ENCODE measurements around the gene ABCB6. TPM values are rescaled to one million over a fixed set of nuclear protein-coding genes. Genes with fewer than 3 reads are reported as not detected.

The ABCB6 gene
- total and polyA plus RNA-seq, 2 of the 8 experiments (the other 6 are each of a cell fraction or from before 2014, with no cell fraction given): 44.9 to 50.6 TPM

DNA sequence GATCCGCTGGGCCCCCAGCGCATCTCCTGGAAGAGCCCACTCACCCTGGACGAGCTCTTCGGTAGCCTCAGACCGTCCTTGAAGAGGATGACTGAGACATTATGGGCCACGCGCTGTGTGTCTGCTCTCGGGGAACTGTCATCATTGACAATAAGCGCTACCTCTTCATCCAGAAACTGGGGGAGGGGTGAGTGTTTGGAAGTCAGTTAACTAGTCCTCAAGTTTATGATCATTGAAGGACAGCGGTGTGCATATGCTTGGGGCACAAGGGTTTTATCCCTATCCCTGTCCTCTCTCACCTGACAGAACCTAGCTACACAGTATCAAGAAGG is 27.1 kb upstream of the ABCB6 start:
- H4K20me1 ChIP-seq (replicated peaks in 1 of 2; ENCODE audit: control insufficient read depth in 1 of 2, insufficient read depth in 2 of 2, low read length in 2 of 2): no peaks in the 10 kb centered on the region
- DNase-seq (ENCODE audit: low read depth in 1 of 2, low spot score in 2 of 2) (no peak), FAIRE-seq (no peak)
- H3K79me2 ChIP-seq (ENCODE audit: control insufficient read depth in 1 of 2, insufficient read depth in 2 of 2, low read length in 2 of 2): peaks cover 0 to 5% of the 10 kb centered on the region in 2 experiments; a peak in 1 of 4 replicates
- H2BK120ac ChIP-seq (replicated peaks; ENCODE audit: low read depth, low read length): no peak overlapping the region
- CTCF ChIA-PET (ENCODE audit: partially characterized antibody): interaction anchor here (1.1 to 3.0 kb wide), 14 partner anchors 8 to 108 kb away, joined by 3 to 24 read pairs (median 4); partner anchors contain the start of genes ANKZF1, ATG9A, DNAJB2 and NHEJ1
- no peak overlapping the region for H3K56ac ChIP-seq (replicated peaks; ENCODE audit: insufficient read length, low read depth, low read length)
- H3K79me1 ChIP-seq (ENCODE audit: low read depth, low read length): 0 out of 2 replicates have a peak, but pooled peaks cover 5% of the 10 kb centered on the region
- H3K27me3 ChIP-seq (replicated peaks in 1 of 4; ENCODE audit: control insufficient read depth in 3 of 4, extremely low read depth in 1 of 4, insufficient read depth in 3 of 4, low read length in 3 of 4): no peaks in the 10 kb centered on the region
- H3K23me2 ChIP-seq (ENCODE audit: low read depth, low read length): peaks cover 8% of the 10 kb centered on the region
- peak overlapping the region; percentile 91 to 98 for H3K4me2 ChIP-seq (ENCODE audit: insufficient read depth in 1 of 2, low read depth in 2 of 2, low read length in 2 of 2)
- no peak overlapping the region for H3K23ac ChIP-seq (ENCODE audit: insufficient read length)
- H3K9me3 ChIP-seq (ENCODE audit: insufficient read depth in 2 of 2, low read depth in 1 of 2, low read length in 1 of 2): no peaks in the 10 kb centered on the region
- H2BK15ac ChIP-seq (ENCODE audit: low read length): no peak overlapping the region
- H4K5ac ChIP-seq (ENCODE audit: insufficient read length, low read depth, low read length): peak overlapping the region; percentile 31
- no peak overlapping the region for H3K14ac ChIP-seq (ENCODE audit: insufficient read length)
- H3K27ac ChIP-seq (ENCODE audit: low read depth, low read length): peak overlapping the region; percentile 91
- peak overlapping the region; percentile 74 to 81 (median 80) for H3K4me3 ChIP-seq (ENCODE audit: extremely low read depth in 1 of 4, insufficient read depth in 2 of 4, low read depth in 3 of 4, low read length in 4 of 4)
- H2AFZ ChIP-seq (ENCODE audit: low read length): no peak overlapping the region
- no peak overlapping the region for H4K91ac ChIP-seq (replicated peaks; ENCODE audit: insufficient read length, low read length)
- peak overlapping the region; percentile 70; the same call in 1 of the 2 replicates for H2AK5ac ChIP-seq (ENCODE audit: low read depth, low read length)
- POLR2A ChIA-PET (ENCODE audit: partially characterized antibody): interaction anchor here (1.0 to 14.9 kb wide), 22 partner anchors 9 to 142 kb away, joined by 3 to 190 read pairs (median 4); partner anchors contain the start of genes ABCB6, ANKZF1, ATG9A and CNPPD1
- H3K18ac ChIP-seq (ENCODE audit: extremely low read depth, low read length): no peak overlapping the region
- no peak overlapping the region for H2BK20ac ChIP-seq (ENCODE audit: low read length)
- 54% methylated on average over 10 of the region's 10 CpGs; no CpG with 5 or more reads in 1 of the 2 experiments for WGBS, 2 experiments (ENCODE audit: extremely low coverage in 1 of 2, insufficient coverage in 1 of 2, insufficient read length in 1 of 2, insufficient replicate concordance in 2 of 2, low coverage in 1 of 2, low lambda C conversion rate in 2 of 2, missing lambda C conversion rate in 1 of 2)
- peaks cover 0 to 5% (median 3%) of the 10 kb centered on the region in 4 experiments; a peak in 3 of 7 replicates for H3K4me1 ChIP-seq (replicated peaks in 1 of 4; ENCODE audit: control insufficient read depth in 3 of 4, insufficient read depth in 4 of 4, low read length in 3 of 4)
- peak overlapping the region; percentile 100 for H4K8ac ChIP-seq (ENCODE audit: extremely low read depth, insufficient read depth, low read length)
- peaks cover 0 to 9% (median 5%) of the 10 kb centered on the region in 4 experiments; a peak in 5 of 8 replicates for H3K36me3 ChIP-seq (ENCODE audit: control insufficient read depth in 2 of 4, insufficient read depth in 4 of 4, low read length in 3 of 4)
- H2BK5ac ChIP-seq (ENCODE audit: low read depth, low read length): peak overlapping the region; percentile 96; the same call in 1 of the 2 replicates
- no peak overlapping the region for H3K4ac ChIP-seq (replicated peaks; ENCODE audit: insufficient read length, low read depth, low read length)
- H2BK12ac ChIP-seq (ENCODE audit: low read depth, low read length): peak overlapping the region; percentile 90; the same call in 1 of the 2 replicates
- H3K9ac ChIP-seq (replicated peaks in 1 of 4; ENCODE audit: extremely low read depth in 1 of 4, low read depth in 3 of 4, low read length in 3 of 4): peak overlapping the region; percentile 91 to 99 (median 94)
- TF ChIP-seq HDAC2 (IDR thresholded peaks at IDR 0.05; ENCODE audit: borderline replicate concordance in 1 of 2, low read depth in 2 of 2, low read length in 2 of 2) (no peak), POLR2A (IDR thresholded peaks at IDR 0.05; ENCODE audit: control extremely low read depth in 1 of 2, low read depth in 2 of 2, low read length in 2 of 2) (no peak), CEBPB (IDR thresholded peaks at IDR 0.05; ENCODE audit: low read depth, low read length) (no peak), GTF2F1 (IDR thresholded peaks at IDR 0.05; ENCODE audit: borderline replicate concordance, low read depth, low read length) (no peak), CBX8 (IDR thresholded peaks at IDR 0.05; ENCODE audit: borderline replicate concordance, low read depth, low read length) (no peak), ASH2L (IDR thresholded peaks at IDR 0.05; ENCODE audit: low read length) (no peak), JUN (IDR thresholded peaks at IDR 0.05; ENCODE audit: low read depth, low read length) (no peak), JUND (IDR thresholded peaks at IDR 0.05; ENCODE audit: low read length) (no peak), MAFK (IDR thresholded peaks at IDR 0.05; ENCODE audit: low read depth, low read length) (no peak), NRF1 (IDR thresholded peaks at IDR 0.05; ENCODE audit: low read depth, low read length) (no peak), SRF (IDR thresholded peaks at IDR 0.05; ENCODE audit: low read depth, low read length) (no peak), RAD21 (IDR thresholded peaks at IDR 0.05 in 1 of 2, conservative IDR thresholded peaks at IDR 0.05 in 1 of 2; ENCODE audit: low read depth in 2 of 2, low read length in 2 of 2) (no peak)
- TF ChIP-seq, protein P1, sequence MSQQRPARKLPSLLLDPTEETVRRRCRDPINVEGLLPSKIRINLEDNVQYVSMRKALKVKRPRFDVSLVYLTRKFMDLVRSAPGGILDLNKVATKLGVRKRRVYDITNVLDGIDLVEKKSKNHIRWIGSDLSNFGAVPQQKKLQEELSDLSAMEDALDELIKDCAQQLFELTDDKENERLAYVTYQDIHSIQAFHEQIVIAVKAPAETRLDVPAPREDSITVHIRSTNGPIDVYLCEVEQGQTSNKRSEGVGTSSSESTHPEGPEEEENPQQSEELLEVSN (IDR thresholded peaks at IDR 0.05): no peak

Measured in H1 (cell line).